SK-N-MC (cell line): ENCODE data around the gene XKR7.
"Not testable (repeated sequence)": the region's sequence is repeated elsewhere in the genome, so short reads cannot be mapped to it uniquely, and the experiment has no call there.

Experiments
- EZH2 ChIP-seq: fragments of 200-600 bp; sonication (generic); IDR thresholded peaks from one replicate; pipeline ENCODE4 v1.6.1; 2017; ENCODE audit warnings: antibody characterized with exemption
- FOXP2 ChIP-seq: optimal IDR thresholded peaks from 2 replicates; pipeline ENCODE3; 2011; ENCODE audit warnings: mild to moderate bottlenecking, moderate library complexity; ENCODE audit not compliant: insufficient read depth; ENCODE audit errors: extremely low read length, control extremely low read depth
- POLR2AphosphoS5 ChIP-seq: IDR thresholded peaks from 2 replicates; pipeline ENCODE4 v1.6.1; 2012; ENCODE audit warnings: mild to moderate bottlenecking, low read depth, low read length, borderline replicate concordance

DNA sequence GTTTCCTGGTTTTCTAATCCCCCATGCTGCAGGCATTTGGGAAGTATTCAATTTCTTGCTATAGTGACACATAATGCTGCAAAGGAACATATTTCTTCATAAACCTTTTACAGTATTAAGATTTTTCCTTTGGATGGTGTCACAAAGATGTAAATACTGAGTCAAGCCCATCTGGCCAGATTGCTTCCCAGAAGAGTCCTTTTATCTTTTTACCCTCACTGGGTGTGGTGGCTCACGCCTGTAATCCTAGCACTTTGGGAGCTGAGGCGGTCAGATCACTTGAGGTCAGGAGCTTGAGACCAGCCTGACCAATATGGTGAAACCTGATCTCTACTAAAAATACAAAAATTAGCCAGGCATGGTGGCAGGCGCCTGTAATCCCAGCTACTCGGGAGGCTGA lies 38.3 kb upstream of the XKR7 start:
- not testable (repeated sequence) for TF ChIP-seq POLR2AphosphoS5, EZH2, FOXP2
